ENCODE data around the gene TBC1D7.
"Not testable (repeated sequence)": the region's sequence is repeated elsewhere in the genome, so short reads cannot be mapped to it uniquely, and the experiment has no call there.

TBC1D7 gene

DNA sequence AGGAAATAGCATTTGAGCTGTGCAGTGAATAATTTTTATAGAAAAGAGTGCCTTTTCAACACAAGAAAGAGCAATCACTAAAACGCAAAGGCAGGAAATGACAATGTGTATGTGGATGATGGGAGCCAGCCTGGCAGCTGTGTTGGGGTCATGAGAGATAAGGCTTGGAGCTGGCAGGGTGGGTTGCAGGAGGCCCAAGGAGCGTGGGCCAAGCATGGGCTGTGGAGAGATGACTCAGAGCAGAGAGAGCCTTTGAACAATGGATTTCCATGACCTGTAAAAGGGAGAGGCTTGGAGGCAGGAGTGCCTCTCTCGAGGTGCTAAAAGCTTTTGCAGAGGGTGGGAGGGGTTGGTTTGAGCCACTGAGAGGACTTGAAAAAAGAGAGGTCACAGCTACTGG, 6.6 kb upstream of the TBC1D7 start:
- no peak overlapping the region for H3K4me3 ChIP-seq (ENCODE audit: low read depth, low read length)
- no peak for DNase-seq (ENCODE audit: low read depth)
- TF ChIP-seq, protein P1, sequence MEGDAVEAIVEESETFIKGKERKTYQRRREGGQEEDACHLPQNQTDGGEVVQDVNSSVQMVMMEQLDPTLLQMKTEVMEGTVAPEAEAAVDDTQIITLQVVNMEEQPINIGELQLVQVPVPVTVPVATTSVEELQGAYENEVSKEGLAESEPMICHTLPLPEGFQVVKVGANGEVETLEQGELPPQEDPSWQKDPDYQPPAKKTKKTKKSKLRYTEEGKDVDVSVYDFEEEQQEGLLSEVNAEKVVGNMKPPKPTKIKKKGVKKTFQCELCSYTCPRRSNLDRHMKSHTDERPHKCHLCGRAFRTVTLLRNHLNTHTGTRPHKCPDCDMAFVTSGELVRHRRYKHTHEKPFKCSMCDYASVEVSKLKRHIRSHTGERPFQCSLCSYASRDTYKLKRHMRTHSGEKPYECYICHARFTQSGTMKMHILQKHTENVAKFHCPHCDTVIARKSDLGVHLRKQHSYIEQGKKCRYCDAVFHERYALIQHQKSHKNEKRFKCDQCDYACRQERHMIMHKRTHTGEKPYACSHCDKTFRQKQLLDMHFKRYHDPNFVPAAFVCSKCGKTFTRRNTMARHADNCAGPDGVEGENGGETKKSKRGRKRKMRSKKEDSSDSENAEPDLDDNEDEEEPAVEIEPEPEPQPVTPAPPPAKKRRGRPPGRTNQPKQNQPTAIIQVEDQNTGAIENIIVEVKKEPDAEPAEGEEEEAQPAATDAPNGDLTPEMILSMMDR (conservative IDR thresholded peaks at IDR 0.05; ENCODE audit: low read depth, low read length) = no peak

DNA sequence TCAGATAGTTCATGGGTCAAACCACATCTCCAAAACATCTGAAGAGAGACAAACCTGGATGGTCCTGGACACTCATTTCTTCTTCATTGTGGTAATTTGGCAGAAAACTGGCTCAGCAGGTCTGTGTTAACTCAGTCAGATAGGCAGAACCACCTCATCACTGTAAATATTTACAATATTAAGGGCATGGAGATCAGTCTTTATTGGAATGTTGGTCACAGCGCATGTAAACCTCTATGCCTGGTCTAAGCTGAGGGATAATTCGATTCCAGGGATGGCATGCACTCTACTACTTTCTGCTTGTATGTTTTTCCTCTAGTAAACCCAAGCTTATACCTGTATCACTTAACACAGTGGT, 4.0 kb upstream of the TBC1D7 start:
- H3K4me3 ChIP-seq (ENCODE audit: low read depth, low read length) = no peak overlapping the region
- no peak for DNase-seq (ENCODE audit: low read depth)
- TF ChIP-seq, protein P1 (conservative IDR thresholded peaks at IDR 0.05; ENCODE audit: low read depth, low read length) = no peak

DNA sequence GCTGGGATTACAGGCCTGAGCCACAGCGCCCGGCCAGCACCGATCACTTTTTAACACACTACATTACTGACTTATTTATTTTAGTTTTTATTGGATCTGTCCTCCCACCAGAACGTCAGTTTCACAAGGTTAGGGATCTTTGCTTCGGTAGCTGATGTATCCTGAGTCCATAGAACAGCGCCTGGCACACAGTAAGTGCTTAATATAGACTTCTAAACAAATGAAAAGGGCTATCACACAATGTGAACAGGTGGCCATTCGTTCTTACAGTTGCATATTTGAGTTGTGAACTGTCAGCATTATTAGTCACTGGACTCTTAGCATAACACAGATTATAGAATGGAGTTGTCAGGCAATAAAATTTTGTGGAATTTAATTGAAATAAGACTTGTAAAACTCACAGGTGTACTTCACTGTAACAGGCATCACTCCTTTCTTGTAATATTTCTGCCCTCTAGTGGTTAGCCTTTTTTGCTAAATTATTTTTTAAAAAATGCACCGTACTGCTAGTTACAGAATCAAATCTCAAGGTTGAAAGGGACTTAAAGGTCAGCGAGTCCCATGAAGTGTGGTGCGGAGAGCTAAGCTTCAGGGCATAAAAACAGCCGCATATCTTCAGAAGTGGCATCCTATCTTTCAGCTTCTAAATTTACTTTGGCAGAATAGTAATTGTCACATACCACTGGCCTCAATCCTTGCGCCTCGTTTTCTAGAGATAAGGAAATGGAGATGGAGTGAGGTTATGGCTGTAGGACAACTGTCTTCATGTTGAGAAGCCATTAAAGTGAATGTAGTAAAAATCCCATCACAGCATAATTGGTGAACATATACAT, 3.4 kb upstream of the TBC1D7 start:
- peak; percentile 64 for DNase-seq (ENCODE audit: low read depth)
- TF ChIP-seq, protein P1 (conservative IDR thresholded peaks at IDR 0.05; ENCODE audit: low read depth, low read length) = peak; percentile 63
- no peak overlapping the region for H3K4me3 ChIP-seq (ENCODE audit: low read depth, low read length)

GRCh38 chr6:13328875-13329183, 492 bp upstream of the TBC1D7 start:
- H3K4me3 ChIP-seq (ENCODE audit: low read depth, low read length) = peak overlapping the region; percentile 89
- no peak for DNase-seq (ENCODE audit: low read depth)
- TF ChIP-seq, protein P1 (conservative IDR thresholded peaks at IDR 0.05; ENCODE audit: low read depth, low read length) = no peak

- no peak for DNase-seq (ENCODE audit: low read depth)
- TF ChIP-seq, protein P1 (conservative IDR thresholded peaks at IDR 0.05; ENCODE audit: low read depth, low read length) = no peak
- peak overlapping the region; percentile 89 for H3K4me3 ChIP-seq (ENCODE audit: low read depth, low read length)
Observed at GRCh38 chr6:13327691-13328075, 654 bp downstream of the TBC1D7 start.

DNA sequence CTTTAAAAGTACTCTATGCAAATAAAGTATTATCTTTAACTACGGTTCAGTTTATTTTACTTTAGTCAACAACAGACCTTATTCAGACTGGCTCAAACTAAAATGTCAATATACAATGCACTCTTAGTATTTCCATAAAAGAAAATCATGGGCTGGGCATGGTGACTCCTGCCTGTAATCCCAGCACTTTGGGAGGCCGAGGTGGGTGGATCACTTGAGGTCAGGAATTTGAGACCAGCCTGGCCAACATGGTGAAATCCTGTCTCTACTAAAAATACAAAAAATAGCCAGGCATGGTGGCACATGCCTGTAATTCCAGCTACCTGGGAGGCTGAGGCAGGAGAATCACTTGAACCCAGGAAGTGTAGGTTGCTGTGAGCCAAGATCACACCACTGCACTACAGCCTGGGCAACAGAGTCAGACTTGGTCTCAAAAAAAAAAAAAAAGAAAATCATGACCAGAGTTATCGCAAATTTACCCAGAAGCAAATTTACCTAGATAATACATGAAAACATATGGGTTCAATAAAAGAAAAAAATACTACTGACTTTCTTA, 2.2 kb downstream of the TBC1D7 start:
- DNase-seq (ENCODE audit: low read depth); H3K4me3 ChIP-seq (ENCODE audit: low read depth, low read length): not testable (repeated sequence)

GRCh38 chr6:13319891-13320564, 8.3 kb downstream of the TBC1D7 start:
- H3K4me3 ChIP-seq (ENCODE audit: low read depth, low read length) = no peak overlapping the region
- TF ChIP-seq, protein P1 (conservative IDR thresholded peaks at IDR 0.05; ENCODE audit: low read depth, low read length) = no peak
- no peak for DNase-seq (ENCODE audit: low read depth)

All from choroid plexus epithelial cell (primary cell).